HEK293 (cell line): ENCODE measurements around the gene TPRN.

Experiments used
- FEZF1 ChIP-seq: fragments of 450-650 bp; formaldehyde crosslinking; IDR thresholded peaks from 2 replicates; pipeline ENCODE4 v1.5.1; 2016; ENCODE audit warnings: missing biosample characterization, missing genetic modification characterization
- HOXC10 ChIP-seq: sonication (generic); formaldehyde crosslinking; IDR thresholded peaks from 2 replicates; pipeline ENCODE4 v1.8.1; 2023; ENCODE audit warnings: mild to moderate bottlenecking, missing genetic modification reagents
- HOXD13 ChIP-seq: sonication (generic); formaldehyde crosslinking; IDR thresholded peaks from 2 replicates; pipeline ENCODE4 v1.8.0; 2022; ENCODE audit warnings: missing genetic modification reagents, borderline replicate concordance
- KLF9 ChIP-seq: fragments of 450-650 bp; formaldehyde crosslinking; IDR thresholded peaks from 2 replicates; pipeline ENCODE4 v1.5.1; 2016; ENCODE audit warnings: missing biosample characterization, missing genetic modification characterization, low read depth
- OSR2 ChIP-seq: fragments of 450-650 bp; formaldehyde crosslinking; IDR thresholded peaks from 2 replicates; pipeline ENCODE4 v1.5.1; 2016; ENCODE audit warnings: missing biosample characterization, missing genetic modification characterization
- PRDM4 ChIP-seq: fragments of 450-650 bp; formaldehyde crosslinking; IDR thresholded peaks from 2 replicates; pipeline ENCODE4 v1.5.1; 2017; ENCODE audit warnings: missing biosample characterization, missing genetic modification characterization
- SCRT2 ChIP-seq: fragments of 450-650 bp; formaldehyde crosslinking; IDR thresholded peaks from 2 replicates; pipeline ENCODE4 v1.5.1; 2016; ENCODE audit warnings: missing biosample characterization, missing genetic modification characterization
- SETDB1 ChIP-seq: IDR thresholded peaks from one replicate; pipeline ENCODE4 v1.6.1; 2017; ENCODE audit warnings: mild to moderate bottlenecking, low read length, moderate library complexity, mixed read lengths; ENCODE audit not compliant: insufficient read length
- ZBTB20 ChIP-seq: fragments of 450-650 bp; formaldehyde crosslinking; IDR thresholded peaks from 2 replicates; pipeline ENCODE4 v1.5.1; 2016; ENCODE audit warnings: missing biosample characterization, missing genetic modification characterization
- ZFP69B ChIP-seq: fragments of 450-650 bp; formaldehyde crosslinking; IDR thresholded peaks from 2 replicates; pipeline ENCODE4 v1.5.1; 2016; ENCODE audit warnings: missing biosample characterization, missing genetic modification characterization
- ZIC2 ChIP-seq: fragments of 450-650 bp; formaldehyde crosslinking; IDR thresholded peaks from 2 replicates; pipeline ENCODE4 v1.5.1; 2016; ENCODE audit warnings: missing biosample characterization, missing genetic modification characterization
- ZNF132 ChIP-seq: fragments of 450-650 bp; formaldehyde crosslinking; IDR thresholded peaks from 2 replicates; pipeline ENCODE4 v1.5.1; 2017; ENCODE audit warnings: missing biosample characterization, missing genetic modification characterization, borderline replicate concordance
- ZNF174 ChIP-seq: fragments of 450-650 bp; formaldehyde crosslinking; IDR thresholded peaks from 2 replicates; pipeline ENCODE4 v1.5.0; 2017; ENCODE audit warnings: missing biosample characterization, mild to moderate bottlenecking, missing genetic modification characterization
- ZNF2 ChIP-seq: fragments of 450-650 bp; formaldehyde crosslinking; IDR thresholded peaks from 2 replicates; pipeline ENCODE4 v1.5.1; 2016; ENCODE audit warnings: missing biosample characterization, missing genetic modification characterization
- ZNF280D ChIP-seq: fragments of 450-650 bp; formaldehyde crosslinking; IDR thresholded peaks from 2 replicates; pipeline ENCODE4 v1.5.1; 2016; ENCODE audit warnings: missing biosample characterization, missing genetic modification characterization
- ZNF302 ChIP-seq: fragments of 450-650 bp; formaldehyde crosslinking; IDR thresholded peaks from 2 replicates; pipeline ENCODE4 v1.5.1; 2016; ENCODE audit warnings: missing biosample characterization, missing genetic modification characterization, low read depth
- ZNF335 ChIP-seq: fragments of 450-650 bp; formaldehyde crosslinking; conservative IDR thresholded peaks from 2 replicates; pipeline ENCODE4 v1.5.1; 2016; ENCODE audit warnings: missing biosample characterization, missing genetic modification characterization
- ZNF37A ChIP-seq: fragments of 450-650 bp; IDR thresholded peaks from 2 replicates; pipeline ENCODE4 v1.5.1; 2018; ENCODE audit warnings: missing biosample characterization, missing genetic modification characterization
- ZNF423 ChIP-seq: fragments of 450-650 bp; formaldehyde crosslinking; IDR thresholded peaks from 2 replicates; pipeline ENCODE4 v1.5.1; 2016; ENCODE audit warnings: missing biosample characterization, missing genetic modification characterization
- ZNF510 ChIP-seq: fragments of 450-650 bp; formaldehyde crosslinking; IDR thresholded peaks from 2 replicates; pipeline ENCODE4 v1.5.1; 2018; ENCODE audit warnings: mild to moderate bottlenecking, missing genetic modification characterization, missing biosample characterization; ENCODE audit not compliant: insufficient replicate concordance
- ZNF529 ChIP-seq: fragments of 450-650 bp; formaldehyde crosslinking; IDR thresholded peaks from 2 replicates; pipeline ENCODE4 v1.5.1; 2017; ENCODE audit warnings: missing genetic modification characterization, missing biosample characterization; ENCODE audit not compliant: insufficient replicate concordance
- ZNF548 ChIP-seq: fragments of 450-650 bp; formaldehyde crosslinking; IDR thresholded peaks from 2 replicates; pipeline ENCODE4 v1.5.1; 2016; ENCODE audit warnings: missing biosample characterization, missing genetic modification characterization
- ZNF560 ChIP-seq: fragments of 450-650 bp; formaldehyde crosslinking; IDR thresholded peaks from 2 replicates; pipeline ENCODE4 v1.5.1; 2017; ENCODE audit warnings: missing biosample characterization, missing genetic modification characterization, borderline replicate concordance
- ZNF623 ChIP-seq: fragments of 450-650 bp; formaldehyde crosslinking; IDR thresholded peaks from 2 replicates; pipeline ENCODE4 v1.5.1; 2016; ENCODE audit warnings: missing biosample characterization, missing genetic modification characterization
- ZNF624 ChIP-seq: fragments of 450-650 bp; formaldehyde crosslinking; IDR thresholded peaks from 2 replicates; pipeline ENCODE4 v1.5.1; 2017; ENCODE audit warnings: missing biosample characterization, missing genetic modification characterization
- ZNF645 ChIP-seq: fragments of 450-650 bp; formaldehyde crosslinking; IDR thresholded peaks from 2 replicates; pipeline ENCODE4; 2016; ENCODE audit warnings: missing biosample characterization, missing genetic modification characterization
- ZNF707 ChIP-seq: fragments of 450-650 bp; formaldehyde crosslinking; IDR thresholded peaks from 2 replicates; pipeline ENCODE4 v1.5.1; 2016; ENCODE audit warnings: missing biosample characterization, missing genetic modification characterization
- ZNF747 ChIP-seq: fragments of 450-650 bp; formaldehyde crosslinking; IDR thresholded peaks from 2 replicates; pipeline ENCODE4 v1.5.1; 2016; ENCODE audit warnings: missing biosample characterization, missing genetic modification characterization
- ZNF768 ChIP-seq: fragments of 450-650 bp; formaldehyde crosslinking; IDR thresholded peaks from 2 replicates; pipeline ENCODE4 v1.5.1; 2018; ENCODE audit warnings: missing biosample characterization, mild to moderate bottlenecking, missing genetic modification characterization
- ZNF777 ChIP-seq: fragments of 450-650 bp; formaldehyde crosslinking; IDR thresholded peaks from 2 replicates; pipeline ENCODE4 v1.5.1; 2017; ENCODE audit warnings: missing biosample characterization, missing genetic modification characterization, borderline replicate concordance
- ZSCAN18 ChIP-seq: fragments of 450-650 bp; formaldehyde crosslinking; IDR thresholded peaks from 2 replicates; pipeline ENCODE4 v1.5.1; 2016; ENCODE audit warnings: missing biosample characterization, missing genetic modification characterization
- ZXDB ChIP-seq: fragments of 450-650 bp; formaldehyde crosslinking; IDR thresholded peaks from 2 replicates; pipeline ENCODE4 v1.5.1; 2016; ENCODE audit warnings: missing biosample characterization, missing genetic modification characterization
- TF ChIP-seq, protein P1 (sequence below): fragments of 450-650 bp; formaldehyde crosslinking; IDR thresholded peaks from 2 replicates; pipeline ENCODE4 v1.5.1; 2017; ENCODE audit warnings: missing biosample characterization, missing genetic modification characterization

TPRN gene

GRCh38 chr9:137188086-137188489 is 12.5 kb downstream of the TPRN start (continued):
- TF ChIP-seq ZSCAN18 (tag by site-specific recombination) (no peak), ZNF302 (tag by site-specific recombination) (no peak), ZNF280D (peak; percentile 56; the same call in 1 of the 2 replicates), ZFP69B (tag by site-specific recombination) (no peak), HOXC10 (CRISPR knock-in tag) (no peak), ZNF335 (tag by site-specific recombination) (no peak; the same call in 1 of the 2 replicates), ZNF423 (0 out of 2 replicates have a peak, but pooled peaks have one; percentile 6), ZNF132 (no peak), ZNF624 (tag by site-specific recombination) (no peak), OSR2 (tag by site-specific recombination) (no peak), ZNF37A (tag by site-specific recombination) (no peak), ZNF707 (tag by site-specific recombination) (no peak), ZBTB20 (tag by site-specific recombination) (no peak), PRDM4 (no peak), SCRT2 (tag by site-specific recombination) (no peak), ZNF645 (tag by site-specific recombination) (0 out of 2 replicates have a peak, but pooled peaks have one; percentile 43), FEZF1 (tag by site-specific recombination) (no peak), ZNF510 (no peak), ZNF777 (tag by site-specific recombination) (peak; percentile 67; the same call in 1 of the 2 replicates), ZNF768 (tag by site-specific recombination) (no peak), SETDB1 (no peak), ZXDB (no peak), ZIC2 (no peak), ZNF747 (tag by site-specific recombination) (no peak), HOXD13 (no peak), ZNF529 (tag by site-specific recombination) (no peak), ZNF623 (tag by site-specific recombination) (no peak), ZNF2 (tag by site-specific recombination) (peak; percentile 89; the same call in 1 of the 2 replicates), ZNF548 (tag by site-specific recombination) (no peak), ZNF174 (tag by site-specific recombination) (no peak), KLF9 (no peak), ZNF560 (tag by site-specific recombination) (no peak)
- TF ChIP-seq, protein P1, sequence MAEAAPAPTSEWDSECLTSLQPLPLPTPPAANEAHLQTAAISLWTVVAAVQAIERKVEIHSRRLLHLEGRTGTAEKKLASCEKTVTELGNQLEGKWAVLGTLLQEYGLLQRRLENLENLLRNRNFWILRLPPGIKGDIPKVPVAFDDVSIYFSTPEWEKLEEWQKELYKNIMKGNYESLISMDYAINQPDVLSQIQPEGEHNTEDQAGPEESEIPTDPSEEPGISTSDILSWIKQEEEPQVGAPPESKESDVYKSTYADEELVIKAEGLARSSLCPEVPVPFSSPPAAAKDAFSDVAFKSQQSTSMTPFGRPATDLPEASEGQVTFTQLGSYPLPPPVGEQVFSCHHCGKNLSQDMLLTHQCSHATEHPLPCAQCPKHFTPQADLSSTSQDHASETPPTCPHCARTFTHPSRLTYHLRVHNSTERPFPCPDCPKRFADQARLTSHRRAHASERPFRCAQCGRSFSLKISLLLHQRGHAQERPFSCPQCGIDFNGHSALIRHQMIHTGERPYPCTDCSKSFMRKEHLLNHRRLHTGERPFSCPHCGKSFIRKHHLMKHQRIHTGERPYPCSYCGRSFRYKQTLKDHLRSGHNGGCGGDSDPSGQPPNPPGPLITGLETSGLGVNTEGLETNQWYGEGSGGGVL (tag by site-specific recombination): no peak
